ENCODE results near the gene ROGDI.

DNA sequence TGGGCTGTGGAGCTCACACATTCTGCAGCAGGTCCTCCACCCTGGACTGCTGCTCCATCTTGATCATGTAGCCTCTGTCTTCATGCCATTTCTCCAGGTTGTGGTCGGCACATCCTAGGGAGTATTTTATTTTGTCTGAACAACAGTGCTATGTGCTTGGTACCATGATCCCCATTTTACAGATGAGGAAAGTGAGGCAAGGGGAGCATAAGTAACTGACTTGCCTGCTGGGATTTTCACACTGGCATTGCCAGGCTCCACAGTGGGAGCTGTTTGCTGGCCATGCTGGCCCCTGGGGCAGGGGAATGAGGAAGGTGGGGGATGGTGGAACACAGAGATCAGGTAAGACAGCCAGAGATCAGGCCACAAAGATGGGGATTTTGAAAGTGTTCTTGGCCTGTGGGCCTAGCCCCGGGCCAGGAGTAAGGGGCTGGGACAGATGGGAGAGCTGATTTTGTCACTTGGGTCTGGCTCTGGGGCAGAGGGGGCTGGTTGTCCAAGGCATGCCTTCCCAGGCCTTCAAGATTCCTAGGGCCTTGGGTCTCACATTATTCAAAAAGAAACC is 26.2 kb downstream of the ROGDI start:
- no peak for TF ChIP-seq POLR2A (IDR thresholded peaks at IDR 0.05; ENCODE audit: low read depth, low read length)
- no peak for TF ChIP-seq POLR2AphosphoS5 (IDR thresholded peaks at IDR 0.05; ENCODE audit: low read depth, low read length)
